ENCODE results near the gene PCSK6. TPM values are rescaled to one million over a fixed set of nuclear protein-coding genes. Genes with fewer than 3 reads are reported as not detected.

Gene PCSK6
- total RNA-seq, 2 experiments from 2014 or later = 0.46 to 0.74 TPM

- H3K36me3 Mint-ChIP-seq (ENCODE audit: low read depth) = peaks cover 8% of the 10 kb centered on the region
- H3K27me3 Mint-ChIP-seq = peaks cover 9% of the 10 kb centered on the region
- no peak overlapping the region for H3K4me3 Mint-ChIP-seq
- H3K9me3 Mint-ChIP-seq = no peaks in the 10 kb centered on the region
- H3K4me1 Mint-ChIP-seq = peaks cover 55% of the 10 kb centered on the region
- ChIA-PET CTCF (interaction anchor here (1.3 to 4.7 kb wide), 7 partner anchors 10 to 246 kb away, joined by 3 to 43 read pairs (median 6); no protein-coding TSS in a partner anchor), POLR2A (no interaction called here)
- DNase-seq = no peak
- H3K27ac Mint-ChIP-seq = no peak overlapping the region
Measured at GRCh38 chr15:101254157-101255050, 235.1 kb downstream of the PCSK6 start.

Other genes with a start within 250 kb of the PCSK6 start
- gene CHSY1, start 237.7 kb downstream of the PCSK6 start, total RNA-seq = 10 to 100 TPM; 32.5 to 39.6 TPM
- 10 to 100 TPM; 29.1 to 29.7 TPM for gene SELENOS, start 212.2 kb downstream of the PCSK6 start, total RNA-seq
- gene SNRPA1, start 194.5 kb downstream of the PCSK6 start, total RNA-seq = 100 to 1,000 TPM in 1 of 2 experiments, 10 to 100 TPM in 1; 92.8 to 109 TPM
- gene TM2D3, start 162.7 kb upstream of the PCSK6 start, total RNA-seq = 10 to 100 TPM; 43.5 to 54.8 TPM
- gene TARS3, start 234.8 kb upstream of the PCSK6 start, total RNA-seq = 10 to 100 TPM; 11.8 to 14.3 TPM

Measured in activated CD4-positive, alpha-beta T cell treated with anti-CD3 and anti-CD28 coated beads, Interleukin-2, amount 10 ng/mL, durations not matched to agents 7 days and 5 days (primary cell).